IPS-20b (cell line): ENCODE measurements around the gene RABEP1.

Experiments used
- H3K27ac ChIP-seq: one replicate; pipeline ENCODE4 v1.5.1; 2013; ENCODE audit warnings: low read length
- H3K27me3 ChIP-seq: 2 replicates; pipeline ENCODE4 v1.6.1; 2013; ENCODE audit warnings: mild to moderate bottlenecking, low read length, inconsistent platforms; ENCODE audit not compliant: insufficient read depth
- H3K36me3 ChIP-seq: 2 replicates; pipeline ENCODE4 v1.6.1; 2013; ENCODE audit warnings: low read depth, mild to moderate bottlenecking, inconsistent platforms, low read length, moderate library complexity; ENCODE audit not compliant: insufficient read depth
- H3K4me1 ChIP-seq: 2 replicates; pipeline ENCODE4 v1.6.1; 2013; ENCODE audit warnings: mild to moderate bottlenecking, control low read depth, inconsistent platforms, low read length, moderate library complexity; ENCODE audit not compliant: insufficient read depth
- H3K4me3 ChIP-seq: 2 replicates; pipeline ENCODE4 v1.5.1; 2013; ENCODE audit warnings: mild to moderate bottlenecking, low read length, inconsistent platforms
- H3K9ac ChIP-seq: 2 replicates; pipeline ENCODE4 v1.6.1; 2013; ENCODE audit warnings: low read depth, mild to moderate bottlenecking, inconsistent platforms, low read length, moderate library complexity
- H3K9me3 ChIP-seq: 2 replicates; pipeline ENCODE4 v1.6.1; 2013; ENCODE audit warnings: mild to moderate bottlenecking, low read depth, low read length, inconsistent platforms; ENCODE audit not compliant: insufficient read depth

Gene RABEP1

GRCh38 chr17:5283571-5284315, 1.7 kb downstream of the RABEP1 start:
- Histone ChIP-seq H3K27me3 (peaks cover 4% of the 10 kb centered on the region; the same call in 1 of the 2 replicates), H3K4me3 (peak overlapping the region; percentile 95), H3K27ac (no peak overlapping the region), H3K36me3 (no peaks in the 10 kb centered on the region), H3K4me1 (peaks cover 19% of the 10 kb centered on the region), H3K9me3 (no peaks in the 10 kb centered on the region), H3K9ac (peak overlapping the region; percentile 85; the same call in 1 of the 2 replicates)

GRCh38 chr17:5284681-5285080, 2.6 kb downstream of the RABEP1 start:
- H3K4me1 ChIP-seq = peaks cover 24% of the 10 kb centered on the region
- no peak overlapping the region for H3K27ac ChIP-seq
- no peak overlapping the region for H3K4me3 ChIP-seq
- H3K9me3 ChIP-seq = no peaks in the 10 kb centered on the region
- H3K36me3 ChIP-seq = no peaks in the 10 kb centered on the region
- H3K27me3 ChIP-seq = peaks cover 4% of the 10 kb centered on the region; the same call in 1 of the 2 replicates
- H3K9ac ChIP-seq = no peak overlapping the region

GRCh38 chr17:5286846-5287245, 4.8 kb downstream of the RABEP1 start:
- H3K27ac ChIP-seq = no peak overlapping the region
- no peak overlapping the region for H3K4me3 ChIP-seq
- H3K9me3 ChIP-seq = no peaks in the 10 kb centered on the region
- H3K4me1 ChIP-seq = peaks cover 24% of the 10 kb centered on the region
- H3K27me3 ChIP-seq = no peaks in the 10 kb centered on the region
- no peaks in the 10 kb centered on the region for H3K36me3 ChIP-seq
- no peak overlapping the region for H3K9ac ChIP-seq

- H3K36me3 ChIP-seq = no peaks in the 10 kb centered on the region
Observed at GRCh38 chr17:5291683-5292350, 9.7 kb downstream of the RABEP1 start.

GRCh38 chr17:5297245-5297644, 15.2 kb downstream of the RABEP1 start:
- no peaks in the 10 kb centered on the region for H3K4me1 ChIP-seq
- H3K9me3 ChIP-seq = no peaks in the 10 kb centered on the region
- peaks cover 6% of the 10 kb centered on the region; the same call in 1 of the 2 replicates for H3K36me3 ChIP-seq
- H3K27me3 ChIP-seq = no peaks in the 10 kb centered on the region
- no peak overlapping the region for H3K27ac ChIP-seq
- no peak overlapping the region for H3K4me3 ChIP-seq
- H3K9ac ChIP-seq = no peak overlapping the region

More at GRCh38 chr17:5291683-5292350, 9.7 kb downstream of the RABEP1 start:
- no peak overlapping the region for H3K27ac ChIP-seq
- no peaks in the 10 kb centered on the region for H3K9me3 ChIP-seq
- no peak overlapping the region for H3K4me3 ChIP-seq
- H3K4me1 ChIP-seq = peaks cover 7% of the 10 kb centered on the region; the same call in 1 of the 2 replicates
- H3K9ac ChIP-seq = no peak overlapping the region
- no peaks in the 10 kb centered on the region for H3K27me3 ChIP-seq

- H3K27ac ChIP-seq = no peak overlapping the region
Observed at GRCh38 chr17:5299383-5299782, 17.3 kb downstream of the RABEP1 start.

GRCh38 chr17:5304636-5305035, 22.6 kb downstream of the RABEP1 start:
- Histone ChIP-seq H3K27ac (no peak overlapping the region), H3K4me1 (no peaks in the 10 kb centered on the region), H3K9ac (no peak overlapping the region), H3K27me3 (no peaks in the 10 kb centered on the region), H3K36me3 (no peaks in the 10 kb centered on the region), H3K4me3 (no peak overlapping the region), H3K9me3 (no peaks in the 10 kb centered on the region)

More at GRCh38 chr17:5299383-5299782, 17.3 kb downstream of the RABEP1 start:
- H3K36me3 ChIP-seq = peaks cover 6% of the 10 kb centered on the region; the same call in 1 of the 2 replicates
- H3K27me3 ChIP-seq = no peaks in the 10 kb centered on the region
- no peak overlapping the region for H3K9ac ChIP-seq
- no peaks in the 10 kb centered on the region for H3K4me1 ChIP-seq
- H3K4me3 ChIP-seq = no peak overlapping the region
- no peaks in the 10 kb centered on the region for H3K9me3 ChIP-seq

- Histone ChIP-seq H3K27ac (no peak overlapping the region), H3K4me3 (no peak overlapping the region), H3K27me3 (no peaks in the 10 kb centered on the region), H3K4me1 (no peaks in the 10 kb centered on the region), H3K9me3 (no peaks in the 10 kb centered on the region), H3K36me3 (peaks cover 9% of the 10 kb centered on the region), H3K9ac (no peak overlapping the region)
Observed at GRCh38 chr17:5309851-5310250, 27.8 kb downstream of the RABEP1 start.

GRCh38 chr17:5325851-5326250, 43.8 kb downstream of the RABEP1 start:
- H3K4me3 ChIP-seq = no peak overlapping the region
- H3K9me3 ChIP-seq = no peaks in the 10 kb centered on the region
- no peak overlapping the region for H3K27ac ChIP-seq
- H3K9ac ChIP-seq = no peak overlapping the region
- no peaks in the 10 kb centered on the region for H3K36me3 ChIP-seq
- H3K4me1 ChIP-seq = no peaks in the 10 kb centered on the region
- no peaks in the 10 kb centered on the region for H3K27me3 ChIP-seq

GRCh38 chr17:5329784-5330557, 47.9 kb downstream of the RABEP1 start:
- no peak overlapping the region for H3K27ac ChIP-seq

GRCh38 chr17:5330981-5331380, 48.9 kb downstream of the RABEP1 start:
- no peak overlapping the region for H3K27ac ChIP-seq
- H3K4me3 ChIP-seq = no peak overlapping the region
- H3K9ac ChIP-seq = no peak overlapping the region
- H3K36me3 ChIP-seq = peaks cover 32% of the 10 kb centered on the region
- no peaks in the 10 kb centered on the region for H3K4me1 ChIP-seq
- H3K27me3 ChIP-seq = no peaks in the 10 kb centered on the region
- H3K9me3 ChIP-seq = no peaks in the 10 kb centered on the region

More at GRCh38 chr17:5329784-5330557, 47.9 kb downstream of the RABEP1 start:
- no peak overlapping the region for H3K9ac ChIP-seq
- no peaks in the 10 kb centered on the region for H3K9me3 ChIP-seq
- peaks cover 24% of the 10 kb centered on the region for H3K36me3 ChIP-seq
- H3K27me3 ChIP-seq = no peaks in the 10 kb centered on the region
- no peak overlapping the region for H3K4me3 ChIP-seq
- no peaks in the 10 kb centered on the region for H3K4me1 ChIP-seq
